Measurements from ENCODE around the gene RAMACL. TPM values are rescaled to one million over a fixed set of nuclear protein-coding genes. Genes with fewer than 3 reads are reported as not detected.

The RAMACL gene
- total RNA-seq, 1 experiment from 2014 or later, result 0.15 TPM

DNA sequence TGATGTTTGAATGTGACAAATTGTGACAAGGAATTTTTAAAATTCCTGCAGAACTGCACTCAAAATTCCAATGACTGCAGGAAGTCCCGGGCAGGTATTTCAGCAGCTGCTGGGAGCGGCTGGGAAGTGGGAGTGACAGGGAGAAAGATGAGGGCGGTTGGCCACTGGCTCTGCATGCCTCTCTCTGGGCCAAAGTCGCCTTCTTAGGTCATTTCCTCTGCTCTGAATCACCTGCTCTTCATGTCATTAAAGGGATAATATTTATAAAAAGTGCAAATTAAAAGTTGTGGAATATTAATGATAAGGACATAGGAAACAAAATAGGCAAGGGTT is 43.9 kb downstream of the RAMACL start:
- no peaks in the 10 kb centered on the region for H3K27me3 ChIP-seq (ENCODE audit: insufficient read depth, low read length)
- BruUV-seq (replicated peaks), result no TSS peak
- no peaks in the 10 kb centered on the region for H3K36me3 ChIP-seq (ENCODE audit: control insufficient read depth in 1 of 2, insufficient read depth in 2 of 2, low read length in 2 of 2)
- intact Hi-C loops (cut with micrococcal nuclease), result no loop called here
- H3K9me2 ChIP-seq (ENCODE audit: insufficient read depth), result no peaks in the 10 kb centered on the region
- ChIA-PET CTCF (no interaction called here), POLR2A (no interaction called here), RAD21 (ENCODE audit: low non-redundant PET in 1 of 2, low total read pairs in 2 of 2, uncharacterized antibody in 2 of 2, unreplicated experiment in 2 of 2) (no interaction called here)
- no peak overlapping the region for H3K4me3 ChIP-seq (replicated peaks in 1 of 2; ENCODE audit: low read depth in 1 of 2, low read length in 2 of 2)
- no peak overlapping the region for H3K4me2 ChIP-seq (ENCODE audit: low read length)
- no peak for ATAC-seq
- H3K9me3 ChIP-seq (ENCODE audit: control insufficient read depth in 1 of 2, insufficient read depth in 1 of 2, low read depth in 1 of 2, low read length in 2 of 2), result no peaks in the 10 kb centered on the region
- TF ChIP-seq, protein P1, sequence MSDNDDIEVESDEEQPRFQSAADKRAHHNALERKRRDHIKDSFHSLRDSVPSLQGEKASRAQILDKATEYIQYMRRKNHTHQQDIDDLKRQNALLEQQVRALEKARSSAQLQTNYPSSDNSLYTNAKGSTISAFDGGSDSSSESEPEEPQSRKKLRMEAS (IDR thresholded peaks at IDR 0.05), result no peak
- TF ChIP-seq JUND (IDR thresholded peaks at IDR 0.05), result no peak
- no peak for TF ChIP-seq POLR2A (IDR thresholded peaks at IDR 0.05; ENCODE audit: borderline replicate concordance, extremely low read depth, insufficient read depth, insufficient read length)
- no peak for TF ChIP-seq ZFX (IDR thresholded peaks at IDR 0.05)
- no peak for TF ChIP-seq CEBPB (IDR thresholded peaks at IDR 0.05; ENCODE audit: low read depth)
- no peak for TF ChIP-seq SP1 (IDR thresholded peaks at IDR 0.05; ENCODE audit: low read depth)
- TF ChIP-seq, protein P2, sequence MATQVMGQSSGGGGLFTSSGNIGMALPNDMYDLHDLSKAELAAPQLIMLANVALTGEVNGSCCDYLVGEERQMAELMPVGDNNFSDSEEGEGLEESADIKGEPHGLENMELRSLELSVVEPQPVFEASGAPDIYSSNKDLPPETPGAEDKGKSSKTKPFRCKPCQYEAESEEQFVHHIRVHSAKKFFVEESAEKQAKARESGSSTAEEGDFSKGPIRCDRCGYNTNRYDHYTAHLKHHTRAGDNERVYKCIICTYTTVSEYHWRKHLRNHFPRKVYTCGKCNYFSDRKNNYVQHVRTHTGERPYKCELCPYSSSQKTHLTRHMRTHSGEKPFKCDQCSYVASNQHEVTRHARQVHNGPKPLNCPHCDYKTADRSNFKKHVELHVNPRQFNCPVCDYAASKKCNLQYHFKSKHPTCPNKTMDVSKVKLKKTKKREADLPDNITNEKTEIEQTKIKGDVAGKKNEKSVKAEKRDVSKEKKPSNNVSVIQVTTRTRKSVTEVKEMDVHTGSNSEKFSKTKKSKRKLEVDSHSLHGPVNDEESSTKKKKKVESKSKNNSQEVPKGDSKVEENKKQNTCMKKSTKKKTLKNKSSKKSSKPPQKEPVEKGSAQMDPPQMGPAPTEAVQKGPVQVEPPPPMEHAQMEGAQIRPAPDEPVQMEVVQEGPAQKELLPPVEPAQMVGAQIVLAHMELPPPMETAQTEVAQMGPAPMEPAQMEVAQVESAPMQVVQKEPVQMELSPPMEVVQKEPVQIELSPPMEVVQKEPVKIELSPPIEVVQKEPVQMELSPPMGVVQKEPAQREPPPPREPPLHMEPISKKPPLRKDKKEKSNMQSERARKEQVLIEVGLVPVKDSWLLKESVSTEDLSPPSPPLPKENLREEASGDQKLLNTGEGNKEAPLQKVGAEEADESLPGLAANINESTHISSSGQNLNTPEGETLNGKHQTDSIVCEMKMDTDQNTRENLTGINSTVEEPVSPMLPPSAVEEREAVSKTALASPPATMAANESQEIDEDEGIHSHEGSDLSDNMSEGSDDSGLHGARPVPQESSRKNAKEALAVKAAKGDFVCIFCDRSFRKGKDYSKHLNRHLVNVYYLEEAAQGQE (IDR thresholded peaks at IDR 0.05; ENCODE audit: low read depth), result no peak
- no peak for TF ChIP-seq EGR1 (IDR thresholded peaks at IDR 0.05; ENCODE audit: low read depth)
- no peak for TF ChIP-seq YY1 (IDR thresholded peaks at IDR 0.05; ENCODE audit: extremely low read depth, insufficient replicate concordance, low read depth, low read length)
- TF ChIP-seq EZH2phosphoT487 (IDR thresholded peaks at IDR 0.05; ENCODE audit: borderline replicate concordance), result no peak
- TF ChIP-seq, protein P3, sequence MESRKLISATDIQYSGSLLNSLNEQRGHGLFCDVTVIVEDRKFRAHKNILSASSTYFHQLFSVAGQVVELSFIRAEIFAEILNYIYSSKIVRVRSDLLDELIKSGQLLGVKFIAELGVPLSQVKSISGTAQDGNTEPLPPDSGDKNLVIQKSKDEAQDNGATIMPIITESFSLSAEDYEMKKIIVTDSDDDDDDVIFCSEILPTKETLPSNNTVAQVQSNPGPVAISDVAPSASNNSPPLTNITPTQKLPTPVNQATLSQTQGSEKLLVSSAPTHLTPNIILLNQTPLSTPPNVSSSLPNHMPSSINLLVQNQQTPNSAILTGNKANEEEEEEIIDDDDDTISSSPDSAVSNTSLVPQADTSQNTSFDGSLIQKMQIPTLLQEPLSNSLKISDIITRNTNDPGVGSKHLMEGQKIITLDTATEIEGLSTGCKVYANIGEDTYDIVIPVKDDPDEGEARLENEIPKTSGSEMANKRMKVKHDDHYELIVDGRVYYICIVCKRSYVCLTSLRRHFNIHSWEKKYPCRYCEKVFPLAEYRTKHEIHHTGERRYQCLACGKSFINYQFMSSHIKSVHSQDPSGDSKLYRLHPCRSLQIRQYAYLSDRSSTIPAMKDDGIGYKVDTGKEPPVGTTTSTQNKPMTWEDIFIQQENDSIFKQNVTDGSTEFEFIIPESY (IDR thresholded peaks at IDR 0.05; ENCODE audit: extremely low read depth, insufficient replicate concordance, low read length), result no peak
- H2AFZ ChIP-seq (ENCODE audit: low read depth, low read length, poor library complexity, severe bottlenecking), result no peak overlapping the region
- H3K4me1 ChIP-seq (ENCODE audit: control insufficient read depth in 1 of 2, insufficient read depth in 2 of 2, low read length in 2 of 2), result peaks cover 5 to 16% of the 10 kb centered on the region in 2 experiments; a peak in 3 of 4 replicates
- H3K27ac ChIP-seq (ENCODE audit: low read depth, low read length), result no peak overlapping the region
- no peaks in the 10 kb centered on the region for H4K20me1 ChIP-seq (ENCODE audit: insufficient read depth)
- H3K9ac ChIP-seq (ENCODE audit: low read length), result no peak overlapping the region
- H3K79me2 ChIP-seq (ENCODE audit: insufficient read depth, low read length), result no peaks in the 10 kb centered on the region
- DNase-seq (ENCODE audit: low read depth, low spot score), result no peak

All from HCT116 (cell line).